ENCODE data around the gene ISM1. TPM values are rescaled to one million over a fixed set of nuclear protein-coding genes. Genes with fewer than 3 reads are reported as not detected.
A peak's percentile ranks its signal among the peaks of the same experiment; 100 is the strongest.

Gene ISM1
- total RNA-seq, 1 experiment from 2014 or later, result not detected

DNA sequence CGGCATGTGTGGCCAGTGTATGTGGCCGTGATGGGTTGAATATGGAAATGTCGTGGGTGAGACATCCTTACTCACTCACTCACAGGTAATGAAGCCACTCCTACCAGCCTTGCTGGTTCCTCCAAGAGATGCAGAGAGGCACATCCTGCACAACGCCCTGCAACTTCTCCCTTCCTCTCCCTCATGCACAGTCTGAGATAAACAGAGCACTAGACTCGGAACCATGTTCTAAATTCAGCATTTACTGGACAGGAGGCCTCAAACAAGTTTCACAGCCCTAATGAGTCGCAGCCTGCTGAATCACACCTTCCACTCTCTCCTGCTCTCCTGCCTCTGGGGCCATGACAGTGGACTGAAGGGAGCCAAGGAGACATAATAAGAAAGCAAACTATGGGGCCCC is 91.2 kb downstream of the ISM1 start:
- DNase-seq (ENCODE audit: low read depth), result no peak

DNA sequence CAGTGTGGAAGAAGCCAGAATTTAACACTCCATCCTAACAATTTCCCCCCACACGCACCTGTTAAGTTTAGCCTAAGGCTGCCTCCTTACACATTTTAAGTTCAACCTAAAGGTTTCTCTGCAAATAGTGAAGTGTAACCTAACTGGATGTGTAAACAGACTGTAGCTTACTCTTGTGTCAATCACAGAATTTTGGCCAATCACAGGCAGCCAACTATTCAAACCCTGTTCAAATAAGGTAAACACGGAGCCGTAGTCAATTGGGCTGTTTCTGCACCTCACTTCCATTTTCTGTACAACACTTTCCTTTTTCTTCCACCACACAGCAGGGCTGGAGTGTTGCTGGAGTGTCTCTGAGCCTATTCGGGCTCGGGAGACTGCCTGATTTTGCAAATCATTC is 92.1 kb downstream of the ISM1 start:
- DNase-seq (ENCODE audit: low read depth), result no peak

DNA sequence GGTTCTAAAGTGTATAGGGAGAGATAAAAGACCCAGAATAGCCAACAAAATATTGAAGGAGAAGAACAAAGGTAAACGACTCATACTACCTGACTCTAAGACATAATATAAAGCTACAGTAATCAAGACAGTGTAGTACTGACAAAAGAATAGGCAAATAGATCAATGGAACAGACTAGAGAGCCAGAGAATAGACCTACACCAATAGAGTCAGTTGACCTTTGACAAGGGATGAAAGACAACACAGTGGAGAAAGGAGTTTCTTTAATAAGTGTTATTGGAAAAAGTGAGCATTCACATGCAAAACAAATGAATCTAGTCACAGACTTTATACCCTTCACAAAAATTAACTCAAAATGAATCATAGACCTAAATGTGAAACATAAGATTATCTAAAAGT is 96.4 kb downstream of the ISM1 start:
- DNase-seq (ENCODE audit: low read depth), result no peak

DNA sequence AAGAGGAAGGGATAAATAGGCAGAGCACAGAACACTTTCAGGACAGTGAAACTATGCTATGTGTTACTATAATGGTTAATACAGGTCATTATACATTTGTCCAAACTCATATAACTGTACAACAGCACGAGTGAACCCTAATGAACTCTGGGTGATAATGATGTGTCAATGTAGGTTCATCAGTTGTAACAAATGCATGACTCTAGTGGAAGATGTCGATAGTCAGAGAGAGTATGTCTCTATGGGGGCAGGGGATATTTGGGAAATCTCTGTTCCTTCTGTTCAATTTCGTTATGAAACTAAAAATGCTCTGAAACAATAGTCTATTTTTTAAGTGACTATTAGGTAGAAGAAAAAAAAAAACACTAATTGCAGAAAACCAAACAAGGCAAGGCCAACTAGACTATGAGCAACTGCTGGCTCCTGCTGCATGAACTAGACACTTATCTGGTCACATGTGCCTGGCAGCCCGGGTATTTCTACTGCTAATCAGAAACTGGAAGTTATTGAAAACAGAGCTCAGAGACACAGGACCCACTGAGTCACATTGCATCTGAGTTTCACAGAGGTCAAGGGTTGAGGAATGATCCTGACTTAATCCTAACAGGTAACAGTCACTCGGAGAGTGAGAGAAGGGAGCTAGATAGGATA is 97.9 kb downstream of the ISM1 start:
- no peak for DNase-seq (ENCODE audit: low read depth)

DNA sequence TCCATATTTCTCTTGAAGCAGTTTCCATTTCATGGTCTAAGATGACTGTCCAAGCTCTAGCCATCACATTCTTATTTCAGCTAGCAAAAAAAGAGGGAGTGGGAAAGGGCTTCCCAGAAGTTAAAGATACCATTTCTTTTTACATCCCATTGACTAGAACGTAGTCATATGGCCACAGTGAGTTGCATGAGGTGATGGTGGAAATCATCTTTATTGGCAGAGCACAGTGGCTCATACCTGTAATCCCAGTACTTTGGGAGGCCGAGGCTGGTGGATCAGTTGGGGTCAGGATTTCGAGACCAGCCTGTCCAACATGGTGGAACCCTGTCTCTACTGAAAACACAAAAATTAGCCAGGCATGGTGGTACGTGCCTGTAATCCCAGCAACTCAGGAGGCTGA is 99.6 kb downstream of the ISM1 start:
- no peak for DNase-seq (ENCODE audit: low read depth)

DNA sequence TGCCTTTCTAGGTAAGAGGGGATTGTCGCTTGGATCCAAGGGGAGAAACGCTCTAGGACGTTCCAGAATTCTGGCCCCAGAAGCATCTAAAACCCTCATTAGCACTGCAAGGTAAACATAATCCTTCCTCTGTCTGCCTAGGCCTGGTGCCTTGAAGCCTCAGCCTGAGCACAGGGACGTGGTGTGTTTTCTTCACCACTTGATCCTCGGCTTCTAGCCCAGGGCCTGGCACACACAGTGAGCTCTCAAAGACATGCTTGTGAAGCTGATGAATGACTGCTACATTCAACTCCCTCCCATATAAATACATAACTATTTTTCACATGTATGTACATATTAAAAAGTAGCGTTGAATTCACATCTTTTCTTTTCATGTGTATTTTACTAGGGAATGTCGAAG is 100.3 kb downstream of the ISM1 start:
- DNase-seq (ENCODE audit: low read depth), result no peak

DNA sequence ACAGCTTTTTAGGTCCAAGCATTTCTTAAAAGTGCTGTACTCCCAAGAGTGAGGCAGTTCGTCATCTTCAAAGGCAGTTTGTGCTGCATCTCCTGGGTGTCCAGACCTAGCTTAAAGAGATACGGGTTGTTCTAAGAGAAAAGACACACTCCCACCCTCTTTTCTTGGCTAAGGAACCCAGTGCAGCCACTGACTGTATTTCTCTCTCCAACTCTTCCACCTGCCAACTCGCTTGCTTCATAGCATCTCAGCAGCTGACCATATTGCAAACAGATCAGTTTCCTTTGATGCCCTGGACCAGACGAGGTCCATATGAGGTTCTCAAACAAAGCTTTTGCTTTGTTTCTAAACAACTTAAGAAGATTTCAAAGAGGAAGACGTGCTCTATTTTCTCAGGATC is 101.1 kb downstream of the ISM1 start:
- no peak for DNase-seq (ENCODE audit: low read depth)

DNA sequence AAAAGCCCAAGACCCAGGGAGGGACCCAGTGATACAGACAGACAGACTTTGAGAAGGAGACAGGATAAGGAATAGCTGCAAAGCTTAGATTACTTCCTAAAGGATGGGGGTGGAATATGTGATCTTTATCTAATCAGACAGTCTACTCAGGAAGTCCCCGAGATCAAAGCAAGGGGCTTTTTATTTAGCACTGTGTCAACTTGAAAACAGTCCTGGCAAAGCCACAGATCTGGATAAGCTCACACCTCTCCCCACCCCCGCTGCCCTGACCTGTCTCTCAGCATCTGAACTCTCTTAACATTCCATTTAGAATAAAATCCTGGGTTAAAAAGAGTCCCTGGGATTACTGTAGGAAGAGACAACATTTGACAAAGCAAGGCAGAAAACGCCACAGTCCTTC is 101.5 kb downstream of the ISM1 start:
- DNase-seq (ENCODE audit: low read depth), result no peak

DNA sequence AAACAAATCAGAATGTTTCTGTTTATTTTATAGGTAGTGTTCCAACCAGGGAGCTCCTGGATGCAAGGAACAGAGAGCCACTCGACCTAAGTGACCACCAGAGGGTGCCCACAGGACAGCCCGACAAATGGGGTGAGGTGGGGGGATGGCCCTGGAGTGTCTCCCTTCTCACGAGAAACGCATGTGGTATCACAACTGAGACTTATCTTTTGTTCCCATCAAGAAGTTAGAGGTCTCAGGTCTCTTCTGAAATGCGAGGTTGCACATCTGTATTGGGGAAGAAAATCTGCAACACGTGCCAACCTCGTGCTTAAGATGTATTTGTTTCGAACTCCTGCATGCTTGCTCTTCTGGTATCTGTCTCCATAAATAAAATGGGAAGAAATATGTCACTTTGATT is 104.0 kb downstream of the ISM1 start:
- peak; percentile 59 for DNase-seq (ENCODE audit: low read depth)

DNA sequence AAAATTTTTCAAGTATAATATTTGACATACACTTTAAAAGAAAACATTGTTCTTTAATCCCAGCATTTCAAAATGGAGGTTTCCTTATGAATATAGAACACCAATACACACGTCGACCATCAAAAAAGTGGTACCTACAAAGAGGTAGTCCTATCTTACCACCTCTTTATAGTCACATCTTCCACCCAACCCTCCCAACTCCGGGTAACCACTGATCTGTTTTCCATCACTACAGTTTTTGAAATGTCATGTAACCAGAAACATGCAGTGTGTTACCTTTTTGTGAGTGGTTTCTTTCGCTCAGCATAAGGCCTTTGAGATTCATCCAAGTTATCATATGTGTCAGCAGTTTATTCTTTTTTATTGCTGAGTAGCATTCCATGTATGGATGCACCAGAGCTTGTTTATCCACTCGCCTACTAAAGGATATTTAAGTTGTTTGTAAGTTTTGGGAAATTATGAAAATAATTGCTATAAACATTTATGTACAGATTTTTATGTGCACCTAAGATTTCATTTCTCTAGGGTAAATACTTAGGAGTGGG is 104.8 kb downstream of the ISM1 start:
- DNase-seq (ENCODE audit: low read depth), result no peak

DNA sequence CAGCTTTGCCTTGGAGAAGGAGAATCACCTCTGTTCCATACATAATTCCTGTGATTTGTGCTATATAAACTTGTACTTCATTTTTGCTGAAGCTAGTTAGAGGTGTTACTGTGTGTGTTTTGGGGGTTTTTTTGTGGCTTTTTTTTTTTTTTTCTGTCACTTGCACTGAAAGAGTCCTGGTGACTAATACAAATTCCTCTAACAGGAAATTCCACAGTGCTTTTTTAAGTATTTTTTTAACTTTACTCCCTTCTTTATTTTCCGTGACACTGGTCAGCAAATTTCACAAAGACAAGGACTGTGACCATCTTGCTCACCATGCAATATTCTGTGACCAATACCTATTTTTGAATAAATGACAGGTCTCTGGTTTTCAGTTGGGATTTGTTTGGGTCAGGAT is 110.5 kb downstream of the ISM1 start:
- DNase-seq (ENCODE audit: low read depth), result peak; percentile 71

DNA sequence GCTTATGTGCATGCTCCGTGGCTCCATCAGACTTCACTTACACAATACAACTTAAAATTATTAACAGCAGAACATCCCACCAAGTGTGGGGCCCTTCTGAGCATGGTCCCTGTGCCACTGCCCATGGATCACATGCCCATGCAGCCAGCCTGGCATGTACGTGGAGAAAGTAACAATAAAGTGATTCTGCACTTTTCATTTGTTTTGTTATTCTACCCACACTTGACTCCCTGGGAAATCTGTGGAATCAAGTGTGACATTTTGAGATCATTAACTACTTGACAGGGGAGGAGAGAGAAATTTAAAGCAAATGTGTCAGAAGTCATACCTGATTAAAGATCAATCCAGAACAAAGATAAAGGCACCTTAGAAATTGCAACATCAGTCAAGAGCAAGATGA is 112.0 kb downstream of the ISM1 start:
- DNase-seq (ENCODE audit: low read depth), result no peak

DNA sequence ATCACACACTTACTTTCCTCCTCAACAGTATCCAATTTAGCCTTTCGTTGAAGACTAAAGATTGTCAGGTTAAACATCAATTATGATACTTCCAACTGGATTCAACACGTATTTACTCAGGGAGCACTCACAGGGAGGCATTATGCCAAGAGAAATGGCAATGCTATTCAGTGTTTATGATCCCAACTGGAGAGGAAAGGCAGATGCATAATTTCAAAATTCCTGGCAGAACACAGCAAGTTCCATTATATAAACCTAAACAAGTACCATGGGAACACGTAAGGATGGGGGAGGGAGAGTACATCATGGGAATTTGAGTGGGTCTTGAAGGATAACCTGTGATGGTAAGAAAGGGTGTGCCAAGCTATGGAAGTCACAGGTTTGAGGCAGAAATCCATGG is 112.7 kb downstream of the ISM1 start:
- no peak for DNase-seq (ENCODE audit: low read depth)

DNA sequence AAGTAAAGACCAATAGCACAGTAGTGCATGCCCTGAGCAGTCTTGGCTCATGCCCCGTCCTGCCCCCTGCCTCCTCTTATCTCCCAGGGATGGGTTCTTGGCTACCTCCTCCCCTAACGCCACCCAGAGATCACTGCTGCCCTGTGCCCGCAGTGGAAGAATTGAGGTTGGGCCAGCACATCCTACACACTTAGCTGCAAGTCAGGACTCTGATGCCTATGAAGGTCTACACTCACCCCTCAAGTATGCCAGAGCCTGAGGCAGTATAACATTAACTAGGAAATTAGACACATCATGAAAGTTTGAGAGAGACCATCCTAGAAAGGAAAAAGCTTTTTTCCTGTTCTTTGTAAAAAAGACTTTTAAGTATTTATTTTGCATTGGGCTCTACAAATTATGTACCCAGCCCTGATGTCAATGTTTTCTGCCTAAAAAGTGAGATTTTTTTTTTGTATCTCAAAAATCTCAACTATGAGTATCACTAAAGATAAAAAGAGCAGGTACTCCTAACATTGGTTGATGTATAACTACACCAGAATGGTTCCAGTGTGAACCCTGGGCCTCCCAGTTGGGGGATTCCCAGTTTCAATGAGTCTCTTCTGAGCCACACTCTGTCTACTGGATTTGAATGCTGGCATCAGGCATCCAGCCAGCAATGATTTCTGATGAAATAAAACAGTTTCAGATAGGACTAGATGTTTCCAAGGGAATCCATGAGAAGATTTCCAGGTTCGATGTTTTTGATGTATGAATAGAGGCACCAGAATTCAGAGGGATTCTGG is 115.4 kb downstream of the ISM1 start:
- DNase-seq (ENCODE audit: low read depth), result peak; percentile 96

DNA sequence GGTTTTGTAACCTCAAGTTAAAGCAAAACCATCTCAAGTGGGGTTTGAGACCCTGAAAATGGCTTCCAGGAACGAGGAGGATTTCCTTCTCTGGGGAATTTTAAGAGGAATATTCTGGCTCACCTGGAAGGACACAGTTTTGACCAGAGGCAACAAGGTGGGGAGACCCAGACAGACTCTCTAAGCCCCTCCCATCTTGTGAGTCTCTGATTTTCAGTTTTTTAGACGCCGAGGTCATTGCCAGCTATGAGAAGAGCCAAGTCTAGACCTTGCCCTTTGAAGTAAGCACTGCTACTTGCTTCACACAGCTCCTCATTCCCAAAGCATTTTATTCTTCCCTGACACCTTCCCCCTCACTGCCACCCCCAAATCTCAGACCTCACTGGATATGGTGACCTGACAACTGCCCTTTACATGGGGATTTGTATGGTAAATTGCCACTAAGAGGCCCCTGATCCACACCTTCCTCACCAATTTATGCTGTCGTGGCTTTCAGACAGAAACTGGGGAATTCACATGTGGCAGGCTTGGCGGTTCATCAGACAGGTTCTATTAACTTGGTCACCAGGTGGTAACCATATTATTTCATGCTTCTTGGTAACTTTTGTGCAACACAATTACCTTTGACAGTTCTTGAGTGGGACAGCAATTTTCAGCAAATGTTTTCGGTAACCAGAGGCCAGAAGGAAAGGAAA is 116.2 kb downstream of the ISM1 start:
- DNase-seq (ENCODE audit: low read depth), result no peak

DNA sequence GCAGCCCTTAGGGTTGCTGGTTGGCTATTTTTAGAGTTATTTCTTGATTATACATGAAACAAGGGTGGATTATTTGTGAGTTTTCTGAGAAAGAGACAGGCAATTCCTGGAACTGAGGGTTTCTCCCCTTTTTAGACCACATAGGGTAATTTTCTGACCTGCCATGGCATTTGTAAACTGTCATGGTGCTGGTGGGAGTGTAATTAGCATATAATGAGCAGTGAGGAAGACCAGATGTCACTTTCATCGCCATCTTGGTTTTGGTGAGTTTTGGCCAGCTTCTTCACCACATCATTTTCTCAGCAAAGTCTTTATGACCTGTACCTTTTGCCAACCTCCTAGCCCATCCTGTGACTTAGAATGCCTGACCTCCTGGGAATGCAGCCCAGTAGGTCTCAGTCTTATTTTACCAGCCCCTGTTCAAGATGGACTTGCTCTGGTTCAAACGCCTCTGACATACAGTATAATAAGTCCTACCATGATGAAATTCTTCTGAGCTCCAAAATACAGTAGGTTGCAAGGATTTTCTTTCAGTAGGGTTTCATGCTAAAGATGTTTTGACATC is 117.1 kb downstream of the ISM1 start:
- DNase-seq (ENCODE audit: low read depth), result no peak

DNA sequence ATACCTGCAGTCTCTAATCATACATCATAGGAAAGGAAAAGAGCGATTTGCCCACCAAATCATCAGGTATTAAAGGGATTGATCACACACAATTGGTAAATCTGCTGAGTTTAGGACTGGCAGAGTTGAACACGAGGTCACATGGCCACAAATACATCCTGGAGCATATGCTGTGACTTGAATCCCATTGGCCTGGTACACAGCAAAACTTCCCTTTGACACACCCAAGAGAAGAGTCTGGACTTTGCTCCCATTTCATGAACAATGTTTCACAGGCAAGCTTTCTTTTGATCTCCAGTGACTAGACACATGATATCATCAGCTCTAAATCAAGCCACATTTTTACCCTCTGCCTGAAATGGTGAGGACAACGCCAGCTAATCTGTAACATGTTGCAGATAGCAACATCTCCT is 117.9 kb downstream of the ISM1 start:
- DNase-seq (ENCODE audit: low read depth), result no peak

DNA sequence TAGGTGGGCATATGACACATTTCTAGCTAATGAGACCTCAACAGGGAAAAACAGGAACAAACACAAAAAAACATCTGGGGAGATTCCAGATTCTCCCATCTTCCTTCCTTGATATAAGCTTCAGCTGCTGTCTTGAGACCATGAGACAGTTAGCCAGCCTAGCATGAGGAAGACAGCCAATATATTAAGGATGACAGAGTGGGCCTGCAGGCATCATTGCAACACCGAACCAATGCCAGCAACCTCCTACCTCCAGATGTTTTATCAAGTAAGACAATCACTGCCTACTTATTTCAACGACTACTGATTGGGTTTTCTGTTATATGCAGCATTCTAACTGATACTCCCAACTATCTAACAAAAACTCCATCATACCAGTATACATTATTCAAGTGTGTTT is 119.0 kb downstream of the ISM1 start:
- no peak for DNase-seq (ENCODE audit: low read depth)

DNA sequence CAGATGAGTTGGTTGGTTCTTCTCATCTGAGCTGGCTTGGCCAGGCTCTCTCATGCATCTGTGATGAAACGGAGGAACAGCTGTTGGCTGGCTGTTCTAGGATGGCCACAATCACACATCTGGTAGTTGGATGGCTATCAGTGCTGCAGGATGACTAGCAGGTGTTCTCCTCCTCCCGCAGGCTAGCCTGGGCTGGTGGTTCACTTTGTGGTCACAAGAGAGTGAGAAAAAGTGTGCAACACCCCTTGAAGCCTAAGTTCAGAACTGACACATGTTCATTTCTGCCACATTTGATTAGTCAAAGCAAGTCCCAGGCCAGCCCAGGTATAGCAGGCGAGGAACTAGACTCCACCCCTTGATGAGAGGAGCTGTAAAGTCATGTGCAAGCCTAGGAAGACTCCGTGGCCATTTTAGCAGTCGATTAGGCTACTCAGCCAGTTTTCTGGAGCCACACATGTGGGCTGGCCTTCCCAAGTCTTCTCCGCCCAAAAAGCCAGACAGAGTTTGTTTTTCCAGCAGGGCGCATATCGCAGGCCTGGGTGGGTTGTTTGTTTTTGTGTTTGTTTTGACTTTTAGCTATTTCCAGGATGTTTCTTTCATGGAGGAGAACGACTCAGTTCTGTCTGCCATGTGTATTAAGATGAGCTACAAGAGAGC is 120.8 kb downstream of the ISM1 start:
- DNase-seq (ENCODE audit: low read depth), result no peak

DNA sequence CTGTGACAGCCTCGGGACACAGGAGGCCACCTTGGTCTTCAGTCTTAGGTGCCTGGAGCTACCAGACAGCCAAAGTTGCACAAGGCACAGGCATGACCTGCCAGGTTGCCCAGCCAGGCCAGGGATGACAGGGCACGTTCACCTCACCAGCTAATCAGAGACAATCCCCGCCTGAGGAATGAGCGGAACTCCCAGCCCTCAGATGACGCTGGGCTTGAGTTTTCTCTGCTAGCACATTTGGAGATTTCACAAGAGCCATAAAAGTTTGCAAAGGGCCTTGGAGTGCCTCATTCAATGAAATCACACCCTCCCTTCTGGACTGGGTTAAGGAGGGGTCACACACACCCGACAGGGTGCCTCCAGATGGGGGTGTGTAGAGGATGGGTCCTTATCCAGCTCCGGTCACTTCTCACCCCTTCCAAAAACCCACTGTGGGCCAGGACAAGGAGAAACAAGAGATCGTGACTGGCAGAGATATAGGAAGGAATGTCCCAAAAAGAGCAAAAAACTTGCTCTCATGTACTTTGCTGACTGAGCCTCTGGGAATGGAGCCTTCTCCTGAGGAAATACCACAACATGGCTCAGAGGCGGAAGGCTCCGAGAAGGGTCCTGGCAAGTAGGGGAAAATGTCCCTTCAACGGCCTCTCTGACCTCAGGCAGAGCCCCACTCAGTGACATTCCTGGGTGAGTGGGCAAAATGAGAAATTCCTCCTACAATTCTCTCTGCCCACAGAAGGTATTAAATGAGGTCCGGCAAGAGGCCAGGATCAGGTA is 121.6 kb downstream of the ISM1 start:
- no peak for DNase-seq (ENCODE audit: low read depth)

DNA sequence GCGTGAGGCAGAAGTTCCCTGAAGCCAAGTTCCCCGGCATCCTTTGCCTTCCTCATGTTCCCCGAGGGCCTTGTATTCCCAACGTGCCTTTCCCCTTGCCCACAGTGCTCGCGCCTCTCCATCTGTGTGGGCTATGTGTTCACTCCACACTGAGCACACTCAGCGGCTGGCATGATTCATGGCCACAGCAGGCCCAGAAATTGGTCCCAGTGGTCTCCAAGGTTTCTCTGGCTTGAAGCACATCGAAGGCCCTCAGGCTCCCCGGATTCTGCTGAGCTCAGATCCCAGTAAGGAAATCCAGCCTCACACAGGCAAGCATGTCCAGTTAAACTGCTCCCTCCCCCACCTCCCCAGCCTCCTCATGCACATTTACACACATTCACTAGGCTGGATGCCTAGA is 123.6 kb downstream of the ISM1 start:
- peak; percentile 62 for DNase-seq (ENCODE audit: low read depth)
